Gastroesophageal sphincter (tissue), 4 donors: ENCODE results near the gene ZFYVE28. TPM values are rescaled to one million over a fixed set of nuclear protein-coding genes. Genes with fewer than 3 reads are reported as not detected.
"Not testable (repeated sequence)": the region's sequence is repeated elsewhere in the genome, so short reads cannot be mapped to it uniquely, and the experiment has no call there.

Experiments
- ATAC-seq: fragments of 150-250 bp; one replicate; pipeline ENCODE4 v1.9.1; 2016; ENCODE audit warnings: mild to moderate bottlenecking, moderate library complexity
- H3K27ac ChIP-seq, 4 donors: fragments of 200-600 bp; sonication (generic) in 3 of 4; 1 replicate in 3 of 4; 2 replicates in 1 of 4; pipeline ENCODE4 v1.5.1; 2016 to 2019
- H3K27me3 ChIP-seq: fragments of 200-600 bp; sonication (generic); one replicate; pipeline ENCODE4 v1.5.1; 2019
- H3K36me3 ChIP-seq, 2 donors: fragments of 200-600 bp; sonication (generic); one replicate each; pipeline ENCODE4 v1.5.1; 2019; ENCODE audit warnings: control low read depth in 1 of 2
- H3K4me1 ChIP-seq, 3 donors: fragments of 200-600 bp; sonication (generic); 1 replicate in 2 of 3; 2 replicates in 1 of 3; pipeline ENCODE4 v1.5.1; 2016 to 2019; ENCODE audit warnings: control low read depth in 2 of 3
- H3K4me3 ChIP-seq, 2 donors: fragments of 200-600 bp; sonication (generic); one replicate each; pipeline ENCODE4 v1.5.1; 2019; ENCODE audit warnings: mild to moderate bottlenecking in 1 of 2, moderate library complexity in 1 of 2
- H3K9me3 ChIP-seq, 3 donors: fragments of 200-600 bp; sonication (generic); one replicate each; pipeline ENCODE4 v1.5.1; 2017 to 2019; ENCODE audit warnings: control low read depth in 2 of 3
- CTCF ChIP-seq, 4 experiments: fragments of 200-600 bp in 2 of 4; fragments of 450-650 bp in 2 of 4; sonication (generic) in 1 of 4; IDR thresholded peaks; one replicate each; pipeline ENCODE4 v1.5.1; 2017 to 2019; ENCODE audit warnings: antibody characterized with exemption in 4 of 4, mild to moderate bottlenecking in 2 of 4, moderate library complexity in 2 of 4
- EP300 ChIP-seq: sonication (generic); formaldehyde crosslinking; IDR thresholded peaks from one replicate; pipeline ENCODE4 v1.6.1; 2017; ENCODE audit warnings: antibody characterized with exemption, mild to moderate bottlenecking
- POLR2A ChIP-seq, 2 donors: fragments of 450-650 bp; IDR thresholded peaks; one replicate each; pipeline ENCODE4 v1.6.1; 2017; ENCODE audit warnings: antibody characterized with exemption in 2 of 2, mild to moderate bottlenecking in 2 of 2, moderate library complexity in 1 of 2
- POLR2AphosphoS5 ChIP-seq: sonication (generic); formaldehyde crosslinking; IDR thresholded peaks from one replicate; pipeline ENCODE4 v1.6.1; 2017; ENCODE audit warnings: antibody characterized with exemption
- WGBS, 2 donors: methylation state at CpG; one replicate each; pipeline ENCODE4 v1.1.5; 2018; ENCODE audit warnings: low coverage in 1 of 2; 5-methylcytosine and 5-hydroxymethylcytosine counted together
- total RNA-seq, 4 donors: library from RNA; depleted of rRNA; stranded (reverse); fragments of >200 nt; gene quantifications; one replicate each; pipeline ENCODE4 v1.1.0, GENCODE V29; 2016

Gene ZFYVE28
- total RNA-seq, 4 donors from 2014 or later: 4.4 to 12.0 (median 8.2) TPM

- no peak for ATAC-seq
These were observed 15.3 kb upstream of the ZFYVE28 start for GRCh38 chr4:2433609-2434350.

GRCh38 chr4:2432991-2433530 is 14.6 kb upstream of the ZFYVE28 start:
- no peak for ATAC-seq
- no peak overlapping the region for H3K4me3 ChIP-seq
- no peaks in the 10 kb centered on the region for H3K36me3 ChIP-seq
- peaks cover 18% of the 10 kb centered on the region for H3K27me3 ChIP-seq
- no peaks in the 10 kb centered on the region for H3K4me1 ChIP-seq
- H3K9me3 ChIP-seq: no peaks in the 10 kb centered on the region
- WGBS, 2 donors: 60% methylated on average over 1 of the region's 20 CpGs; no CpG with 5 or more reads in 1 of the 2 donors
- H3K27ac ChIP-seq: no peak overlapping the region
- TF ChIP-seq POLR2AphosphoS5: no peak
- no peak for TF ChIP-seq CTCF (IDR thresholded peaks at IDR 0.05)
- no peak for TF ChIP-seq POLR2A (IDR thresholded peaks at IDR 0.05)
- no peak for TF ChIP-seq EP300

More at GRCh38 chr4:2433609-2434350, 15.3 kb upstream of the ZFYVE28 start:
- no peak for TF ChIP-seq EP300
- no peak for TF ChIP-seq POLR2AphosphoS5
- TF ChIP-seq POLR2A (IDR thresholded peaks at IDR 0.05): no peak
- TF ChIP-seq CTCF (IDR thresholded peaks at IDR 0.05): no peak
- no peaks in the 10 kb centered on the region for H3K9me3 ChIP-seq
- no peak overlapping the region for H3K4me3 ChIP-seq
- no peaks in the 10 kb centered on the region for H3K4me1 ChIP-seq
- H3K36me3 ChIP-seq: no peaks in the 10 kb centered on the region
- no peak overlapping the region for H3K27ac ChIP-seq
- WGBS, 2 donors: 69% methylated on average over 11 of the region's 29 CpGs; no CpG with 5 or more reads in 1 of the 2 donors
- H3K27me3 ChIP-seq: peaks cover 14% of the 10 kb centered on the region

GRCh38 chr4:2432004-2432403 is 13.6 kb upstream of the ZFYVE28 start:
- no peaks in the 10 kb centered on the region for H3K36me3 ChIP-seq
- no peaks in the 10 kb centered on the region for H3K4me1 ChIP-seq
- H3K27me3 ChIP-seq: peaks cover 26% of the 10 kb centered on the region
- ATAC-seq: no peak
- H3K4me3 ChIP-seq: no peak overlapping the region
- no peak for TF ChIP-seq POLR2A (IDR thresholded peaks at IDR 0.05)
- TF ChIP-seq EP300: no peak
- no peak for TF ChIP-seq POLR2AphosphoS5
- TF ChIP-seq CTCF (IDR thresholded peaks at IDR 0.05): no peak
- no peak overlapping the region for H3K27ac ChIP-seq
- H3K9me3 ChIP-seq: no peaks in the 10 kb centered on the region

- H3K9me3 ChIP-seq, H3K4me1 ChIP-seq, ATAC-seq, H3K4me3 ChIP-seq, H3K27ac ChIP-seq, H3K36me3 ChIP-seq: not testable (repeated sequence)
- H3K27me3 ChIP-seq: peaks cover 44% of the 10 kb centered on the region
- WGBS, 2 donors: 77 to 84% methylated on average over 5 to 23 of the region's 49 CpGs
These were observed 11.7 kb upstream of the ZFYVE28 start for GRCh38 chr4:2429945-2430757.

GRCh38 chr4:2428496-2429213 is 10.2 kb upstream of the ZFYVE28 start:
- ATAC-seq: no peak
- TF ChIP-seq CTCF (IDR thresholded peaks at IDR 0.05): no peak
- no peak for TF ChIP-seq POLR2A (IDR thresholded peaks at IDR 0.05)
- TF ChIP-seq POLR2AphosphoS5: no peak
- no peak for TF ChIP-seq EP300
- Histone ChIP-seq H3K27me3 (peaks cover 56% of the 10 kb centered on the region), H3K36me3 (no peaks in the 10 kb centered on the region), H3K27ac (no peak overlapping the region), H3K4me1 (no peaks in the 10 kb centered on the region), H3K4me3 (no peak overlapping the region), H3K9me3 (no peaks in the 10 kb centered on the region)
- 73 to 81% methylated on average over 6 to 10 of the region's 25 CpGs for WGBS, 2 donors
